K562 (cell line): Measurements from ENCODE around the gene KIFAP3. TPM values are rescaled to one million over a fixed set of nuclear protein-coding genes. Genes with fewer than 3 reads are reported as not detected.

Source experiments
- ATAC-seq: fragments of 200-7000 bp; cut with Tn5 transposase; 3 replicates; pipeline ENCODE4 v1.9.1; 2020; ENCODE audit warnings: moderate library complexity
- BruUV-seq: library from RNA; stranded (reverse); fragments of 400-500 nt; replicated peaks from 2 replicates; lab custom pipeline; 2021; lab: Mats Ljungman, UMichigan
- CTCF ChIA-PET: fragments of 300-600 bp; formaldehyde crosslinking; extraction: SDS; loops from one replicate; lab custom pipeline; 2021; ENCODE audit warnings: low intra/inter-chr PET ratio; lab: Yijun Ruan, JAX
- POLR2A ChIA-PET: fragments of 300-600, 350-650 bp; sonication (Branson Sonifier 250); formaldehyde crosslinking; extraction: SDS; loops from one replicate; lab custom pipeline; 2021; ENCODE audit warnings: antibody characterized with exemption, inconsistent platforms; lab: Yijun Ruan, JAX
- DNase-seq, 4 experiments: peaks; one replicate each; pipeline versions ENCODE4 v3.0.0 to v3.0.0-alpha.2; 2011 to 2018; ENCODE audit warnings: low spot score in 3 of 4, mixed read lengths in 3 of 4; ENCODE audit errors: extremely low read depth in 1 of 4
- FAIRE-seq: peaks from 2 replicates; lab custom pipeline; 2011; peaks lifted over from hg19 to GRCh38; lab: Jason Lieb, UNC
- H2AFZ ChIP-seq: 2 replicates; pipeline ENCODE4 v1.6.0; 2011; ENCODE audit warnings: low read depth, low read length, control low read depth, inconsistent platforms
- H3K27ac ChIP-seq: fragments of 200-600 bp; 3 replicates; pipeline ENCODE4 v1.8.0; 2011; ENCODE audit warnings: low read depth, mild to moderate bottlenecking, control low read depth, inconsistent platforms, low read length, moderate library complexity, mixed read lengths; ENCODE audit errors: extremely low read depth
- H3K27me3 ChIP-seq, 2 experiments: fragments of 300-600 bp in 1 of 2; 2 replicates in 1 of 2; 3 replicates in 1 of 2; pipeline versions ENCODE4 v1.6.0 to v1.8.0; 2011; ENCODE audit warnings: inconsistent platforms in 2 of 2, low read length in 2 of 2, mild to moderate bottlenecking in 1 of 2, mixed read lengths in 1 of 2, moderate library complexity in 1 of 2; ENCODE audit not compliant: control insufficient read depth in 2 of 2, insufficient read depth in 2 of 2
- H3K36me3 ChIP-seq: fragments of 300-600 bp; 3 replicates; pipeline ENCODE4 v1.8.0; 2011; ENCODE audit warnings: mild to moderate bottlenecking, low read length, inconsistent platforms; ENCODE audit not compliant: control insufficient read depth, insufficient read depth
- H3K4me1 ChIP-seq, 2 experiments: fragments of 200-600 bp in 1 of 2; replicated peaks in 1 of 2; 2 replicates in 1 of 2; 3 replicates in 1 of 2; pipeline versions ENCODE4 v1.5.1 to v1.8.0; 2011; ENCODE audit warnings: inconsistent platforms in 2 of 2, low read length in 2 of 2, mild to moderate bottlenecking in 1 of 2, mixed read lengths in 1 of 2, moderate library complexity in 1 of 2; ENCODE audit not compliant: control insufficient read depth in 2 of 2, insufficient read depth in 2 of 2
- H3K4me2 ChIP-seq: 2 replicates; pipeline ENCODE4 v1.6.1; 2011; ENCODE audit warnings: low read length, control low read depth, inconsistent platforms, mixed read lengths; ENCODE audit not compliant: insufficient read depth
- H3K4me3 ChIP-seq: fragments of 200-600 bp; sonication (generic), shearing (Covaris generic); 2 replicates; pipeline ENCODE4 v1.5.1; 2016; ENCODE audit warnings: control low read depth, inconsistent platforms
- H3K79me2 ChIP-seq: fragments of 200-600 bp; 3 replicates; pipeline ENCODE4 v1.8.0; 2011; ENCODE audit warnings: low read length, inconsistent platforms; ENCODE audit not compliant: control insufficient read depth, insufficient read depth
- H3K9ac ChIP-seq, 2 experiments: 2 replicates each; pipeline versions ENCODE4 v1.6.0 to v1.6.1; 2011; ENCODE audit warnings: low read depth in 2 of 2, low read length in 2 of 2, control low read depth in 1 of 2, inconsistent platforms in 1 of 2, mild to moderate bottlenecking in 1 of 2, mixed read lengths in 1 of 2; ENCODE audit not compliant: insufficient read depth in 1 of 2
- H3K9me1 ChIP-seq: one replicate; pipeline ENCODE4 v1.6.0; 2011; ENCODE audit warnings: inconsistent platforms, mild to moderate bottlenecking, low read length, moderate library complexity; ENCODE audit not compliant: control insufficient read depth, insufficient read depth
- H3K9me3 ChIP-seq: replicated peaks from 2 replicates; pipeline ENCODE4 v1.5.1; 2011; ENCODE audit warnings: low read depth, low read length, inconsistent platforms; ENCODE audit not compliant: control insufficient read depth, insufficient read depth
- H4K20me1 ChIP-seq: replicated peaks from 2 replicates; pipeline ENCODE4 v1.6.1; 2011; ENCODE audit warnings: low read length, inconsistent platforms, mixed read lengths; ENCODE audit not compliant: control insufficient read depth, insufficient read depth
- C11orf30 ChIP-seq: fragments of 450-650 bp; IDR thresholded peaks from 2 replicates; pipeline ENCODE4 v1.6.1; 2016; ENCODE audit warnings: low read depth, mild to moderate bottlenecking
- CTBP1 ChIP-seq: fragments of 450-650 bp; IDR thresholded peaks from 2 replicates; pipeline ENCODE4 v1.6.1; 2016; ENCODE audit warnings: borderline replicate concordance
- FOS ChIP-seq: IDR thresholded peaks from 3 replicates; pipeline ENCODE4 v1.6.1; 2011; ENCODE audit not compliant: insufficient read length; ENCODE audit errors: extremely low read depth
- PTRF ChIP-seq: fragments of 450-650 bp; IDR thresholded peaks from 2 replicates; pipeline ENCODE4 v1.6.1; 2016; ENCODE audit warnings: mild to moderate bottlenecking, missing genetic modification characterization, missing compliant biosample characterization
- SETDB1 ChIP-seq: IDR thresholded peaks from one replicate; pipeline ENCODE4 v1.6.1; 2012; ENCODE audit warnings: low read length, control low read depth, inconsistent platforms
- SIN3B ChIP-seq: fragments of 450-650 bp; IDR thresholded peaks from 2 replicates; pipeline ENCODE4 v1.6.1; 2017; ENCODE audit warnings: low read depth, mild to moderate bottlenecking, moderate library complexity
- ZBTB26 ChIP-seq: fragments of 450-650 bp; formaldehyde crosslinking; IDR thresholded peaks from 2 replicates; pipeline ENCODE4 v1.4.0; 2022; ENCODE audit warnings: missing genetic modification characterization
- ZNF224 ChIP-seq: sonication (generic); formaldehyde crosslinking; IDR thresholded peaks from 2 replicates; pipeline ENCODE4 v1.8.0; 2022; ENCODE audit warnings: mild to moderate bottlenecking, missing genetic modification reagents
- ZNF316 ChIP-seq: fragments of 450-650 bp; IDR thresholded peaks from 2 replicates; pipeline ENCODE4 v1.6.1; 2016
- WGBS: fragments of 100-300 bp; shearing (Covaris generic); methylation state at CpG from one replicate; pipeline ENCODE4 v1.1.6; 2016; ENCODE audit warnings: low coverage, mixed read lengths; ENCODE audit not compliant: insufficient coverage; ENCODE audit errors: missing lambda C conversion rate; 5-methylcytosine and 5-hydroxymethylcytosine counted together
- in situ Hi-C: fragments of 300-500 bp; cut with MboI; formaldehyde crosslinking; loops from 4 replicates; pipeline ENCODE4 v1.15.0; 2018; ENCODE audit warnings: inconsistent platforms, mixed read lengths
- intact Hi-C: fragments of 100-400 bp; cut with micrococcal nuclease; formaldehyde crosslinking; loops from 2 replicates; pipeline ENCODE4 v1.14.2; 2022
- polyA plus RNA-seq, 8 experiments: library from polyadenylated mRNA; depleted of rRNA in 4 of 8; stranded (reverse) in 5 of 8; unstranded in 3 of 8; fragments of >200 nt; fragmentation: Nextera tagmentation in 2 of 8; fragmentation: Illumina TruSeq in 1 of 8; extraction: Ambion mirVana in 2 of 8; extraction: Trizol in 1 of 8; gene quantifications; 2 replicates each; pipeline versions ENCODE4 v1.2.1 to v1.2.3, GENCODE V29; 2011 to 2014; ENCODE audit warnings: inconsistent platforms in 1 of 8, missing spikeins in 1 of 8
- total RNA-seq, 7 experiments: library from RNA; depleted of rRNA in 6 of 7; stranded (reverse); fragments of >200 nt in 6 of 7; fragmentation: Illumina TruSeq in 2 of 7; extraction: Trizol in 2 of 7; gene quantifications; 2 replicates each; pipeline versions ENCODE4 v1.2.1 to v1.2.3, GENCODE V29; 2011 to 2021; ENCODE audit warnings: low replicate concordance in 1 of 7
- TF ChIP-seq, protein P1 (sequence below): IDR thresholded peaks from 2 replicates; pipeline ENCODE4 v1.6.1; 2011; ENCODE audit not compliant: insufficient read length; ENCODE audit errors: extremely low read depth

The KIFAP3 gene
- total and polyA plus RNA-seq, 9 of the 15 experiments (the other 6 are each of a cell fraction or from before 2014, with no cell fraction given) = 8.8 to 17.5 (median 11.8) TPM

- no peaks in the 10 kb centered on the region for H3K9me3 ChIP-seq
- no peaks in the 10 kb centered on the region for H3K79me2 ChIP-seq
- H3K4me1 ChIP-seq = no peaks in the 10 kb centered on the region
- H4K20me1 ChIP-seq = no peaks in the 10 kb centered on the region
- ATAC-seq = no peak
- no peak overlapping the region for H3K9ac ChIP-seq
- CTCF ChIA-PET = no interaction called here
- no peak overlapping the region for H3K4me3 ChIP-seq
- H3K36me3 ChIP-seq = no peaks in the 10 kb centered on the region
- BruUV-seq = no TSS peak
- peak; percentile 35; the same call in 1 of the 2 replicates for TF ChIP-seq ZNF316
- TF ChIP-seq SETDB1 = no peak
- TF ChIP-seq ZBTB26 (CRISPR knock-in tag) = no peak
- TF ChIP-seq CTBP1 = no peak
- no peak for TF ChIP-seq ZNF224 (CRISPR knock-in tag)
- TF ChIP-seq SIN3B = no peak
- TF ChIP-seq FOS = no peak
- TF ChIP-seq, protein P1, sequence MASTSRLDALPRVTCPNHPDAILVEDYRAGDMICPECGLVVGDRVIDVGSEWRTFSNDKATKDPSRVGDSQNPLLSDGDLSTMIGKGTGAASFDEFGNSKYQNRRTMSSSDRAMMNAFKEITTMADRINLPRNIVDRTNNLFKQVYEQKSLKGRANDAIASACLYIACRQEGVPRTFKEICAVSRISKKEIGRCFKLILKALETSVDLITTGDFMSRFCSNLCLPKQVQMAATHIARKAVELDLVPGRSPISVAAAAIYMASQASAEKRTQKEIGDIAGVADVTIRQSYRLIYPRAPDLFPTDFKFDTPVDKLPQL = no peak
- TF ChIP-seq PTRF (tag) = no peak
- 0 out of 2 replicates have a peak, but pooled peaks have one; percentile 11 for TF ChIP-seq C11orf30
- intact Hi-C loops = no loop called here
- in situ Hi-C loops = no loop called here
- no peaks in the 10 kb centered on the region for H3K9me1 ChIP-seq
- DNase-seq = no peak
- WGBS = 38% methylated on average over 2 of the region's 2 CpGs
- H3K4me2 ChIP-seq = no peak overlapping the region
- H3K27me3 ChIP-seq = no peaks in the 10 kb centered on the region
- no peak for FAIRE-seq
- POLR2A ChIA-PET = no interaction called here
- H3K27ac ChIP-seq = no peak overlapping the region
- H2AFZ ChIP-seq = no peak overlapping the region
These were observed 53.6 kb downstream of the KIFAP3 start for GRCh38 chr1:170020859-170021258.
